ENCODE data around the gene SUPT7L.

DNA sequence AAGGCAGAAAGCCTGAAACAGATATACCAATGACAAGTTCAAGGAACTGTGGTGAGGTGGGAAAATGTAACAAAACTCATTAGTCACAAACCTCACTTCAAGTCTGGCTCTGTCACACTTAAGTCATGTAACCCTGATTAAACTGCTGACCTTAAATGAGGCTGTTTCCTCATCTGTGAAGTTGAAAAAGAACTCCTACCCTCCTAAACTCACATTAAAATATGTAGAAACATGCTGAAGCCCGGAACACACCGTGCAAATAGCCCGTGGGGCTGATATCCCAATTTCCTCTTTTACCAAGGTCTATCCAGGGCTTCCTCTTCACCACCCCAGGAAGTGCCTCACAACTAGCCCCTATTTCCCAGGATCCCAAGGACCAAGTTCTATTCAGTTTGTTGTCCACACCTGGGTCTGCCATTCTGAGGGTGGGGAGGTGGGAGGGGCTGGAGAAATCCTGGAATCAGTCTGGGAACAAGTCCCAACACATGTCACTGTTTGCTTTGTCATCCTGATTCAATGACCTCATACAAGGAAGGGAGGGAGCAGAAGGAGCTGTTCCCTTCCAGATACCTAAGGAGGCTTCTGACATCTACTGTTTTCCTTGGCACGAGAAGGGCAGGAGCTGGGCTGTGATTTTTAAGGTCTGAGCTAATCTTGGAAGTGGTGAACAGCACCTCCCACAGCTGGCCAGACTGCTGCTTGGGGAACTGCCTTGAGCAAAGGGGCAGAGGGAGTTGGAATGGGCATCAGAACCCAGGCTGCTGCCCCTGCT lies 42.6 kb upstream of the SUPT7L start:
- TF ChIP-seq, protein P1, sequence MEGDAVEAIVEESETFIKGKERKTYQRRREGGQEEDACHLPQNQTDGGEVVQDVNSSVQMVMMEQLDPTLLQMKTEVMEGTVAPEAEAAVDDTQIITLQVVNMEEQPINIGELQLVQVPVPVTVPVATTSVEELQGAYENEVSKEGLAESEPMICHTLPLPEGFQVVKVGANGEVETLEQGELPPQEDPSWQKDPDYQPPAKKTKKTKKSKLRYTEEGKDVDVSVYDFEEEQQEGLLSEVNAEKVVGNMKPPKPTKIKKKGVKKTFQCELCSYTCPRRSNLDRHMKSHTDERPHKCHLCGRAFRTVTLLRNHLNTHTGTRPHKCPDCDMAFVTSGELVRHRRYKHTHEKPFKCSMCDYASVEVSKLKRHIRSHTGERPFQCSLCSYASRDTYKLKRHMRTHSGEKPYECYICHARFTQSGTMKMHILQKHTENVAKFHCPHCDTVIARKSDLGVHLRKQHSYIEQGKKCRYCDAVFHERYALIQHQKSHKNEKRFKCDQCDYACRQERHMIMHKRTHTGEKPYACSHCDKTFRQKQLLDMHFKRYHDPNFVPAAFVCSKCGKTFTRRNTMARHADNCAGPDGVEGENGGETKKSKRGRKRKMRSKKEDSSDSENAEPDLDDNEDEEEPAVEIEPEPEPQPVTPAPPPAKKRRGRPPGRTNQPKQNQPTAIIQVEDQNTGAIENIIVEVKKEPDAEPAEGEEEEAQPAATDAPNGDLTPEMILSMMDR (IDR thresholded peaks at IDR 0.05) = no peak
- TF ChIP-seq POLR2A (IDR thresholded peaks at IDR 0.05) = no peak
